NT2/D1 (cell line): Measurements from ENCODE around the gene PEAK3.

Source experiments
- YY1 ChIP-seq: IDR thresholded peaks from 2 replicates; pipeline ENCODE4 v1.6.1; 2011; ENCODE audit not compliant: insufficient read length, insufficient read depth
- ZNF274 ChIP-seq: IDR thresholded peaks from 2 replicates; pipeline ENCODE4 v1.6.1; 2011; ENCODE audit warnings: mild to moderate bottlenecking, low read depth, low read length

- TF ChIP-seq YY1, result no peak
- TF ChIP-seq ZNF274, result no peak
These were observed 29.2 kb downstream of the PEAK3 start for GRCh38 chr19:2252797-2253105.
